HG03439 (cell line): Measurements from ENCODE around the gene ADD1.
A peak's percentile ranks its signal among the peaks of the same experiment; 100 is the strongest.

ENCODE experiments used
- ATAC-seq: cut with Tn5 transposase; IDR thresholded peaks from one replicate; pipeline ENCODE4 v1.9.1; 2021; ENCODE audit warnings: mild to moderate bottlenecking, moderate library complexity; ENCODE audit not compliant: unreplicated experiment

The ADD1 gene

GRCh38 chr4:2804973-2805501, 38.6 kb upstream of the ADD1 start:
- ATAC-seq = no peak

- ATAC-seq = no peak
Observed at GRCh38 chr4:2805712-2806389, 37.8 kb upstream of the ADD1 start.

DNA sequence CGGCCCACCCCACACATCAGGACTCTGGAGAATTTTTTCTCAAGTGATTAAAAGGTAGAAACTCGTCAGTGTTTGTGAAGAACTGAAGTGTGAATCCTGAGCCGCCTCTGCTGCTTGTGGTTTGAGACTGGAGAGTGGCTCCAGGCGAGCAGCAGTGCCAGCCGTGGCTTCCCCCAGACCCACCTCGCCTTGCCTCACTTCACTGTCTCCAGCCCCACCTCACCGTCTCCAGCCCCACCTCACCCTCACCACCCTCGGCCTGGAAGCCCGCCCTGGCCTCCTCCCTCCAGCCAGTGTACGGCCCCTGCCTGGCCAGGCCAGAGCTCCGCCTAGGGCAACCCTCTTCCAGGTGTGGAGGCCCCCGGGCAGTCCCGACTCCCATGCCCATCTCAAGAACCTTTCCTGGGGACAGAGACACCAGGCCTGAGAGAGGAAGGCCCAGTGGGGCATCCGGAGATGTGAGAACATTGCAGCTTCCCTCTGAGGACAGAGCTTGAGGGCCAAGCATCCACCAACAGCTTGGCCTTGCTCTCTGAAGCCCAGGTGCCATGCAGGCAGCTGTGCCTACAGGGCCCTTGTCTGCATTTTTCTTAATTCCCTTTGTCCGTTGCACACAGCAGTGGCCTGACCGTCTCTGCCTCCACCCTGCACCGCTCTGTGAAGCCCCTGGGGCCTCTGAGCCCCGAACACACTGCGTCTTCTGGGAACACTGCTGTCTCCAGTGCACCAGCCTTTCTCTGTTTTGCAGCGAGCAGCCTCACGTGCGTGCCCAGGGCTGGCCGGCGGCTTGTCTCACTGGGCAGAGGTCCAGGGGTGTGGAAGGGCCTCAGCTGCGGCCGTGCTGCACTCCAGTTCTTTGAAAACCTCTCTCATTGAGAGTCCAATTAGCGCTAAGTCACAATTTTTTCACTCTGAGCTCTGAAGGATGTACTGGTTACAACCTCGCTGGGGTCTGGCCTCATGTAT, 37.0 kb upstream of the ADD1 start:
- ATAC-seq = no peak

DNA sequence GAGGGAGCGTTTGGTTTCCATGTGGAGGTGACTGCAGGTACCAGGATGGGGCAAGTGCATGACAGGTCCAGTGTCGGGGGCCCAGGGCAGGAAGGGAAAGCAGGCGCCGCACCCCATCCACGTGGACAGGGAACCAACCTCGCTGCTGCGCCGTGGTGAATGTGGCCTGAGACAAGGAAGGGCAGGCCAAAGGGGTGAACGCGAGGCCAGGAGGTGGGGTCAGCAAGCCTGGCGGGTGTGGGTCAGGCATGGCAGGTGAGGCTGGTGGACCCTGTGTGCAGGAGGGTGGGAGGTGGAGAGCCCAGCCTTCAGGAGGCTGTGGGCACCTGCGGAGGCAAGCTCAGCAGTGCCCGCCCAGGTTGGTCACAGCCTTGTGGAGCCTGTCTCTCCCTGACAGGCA, 36.1 kb upstream of the ADD1 start:
- ATAC-seq = no peak

GRCh38 chr4:2808001-2808400, 35.6 kb upstream of the ADD1 start:
- no peak for ATAC-seq

DNA sequence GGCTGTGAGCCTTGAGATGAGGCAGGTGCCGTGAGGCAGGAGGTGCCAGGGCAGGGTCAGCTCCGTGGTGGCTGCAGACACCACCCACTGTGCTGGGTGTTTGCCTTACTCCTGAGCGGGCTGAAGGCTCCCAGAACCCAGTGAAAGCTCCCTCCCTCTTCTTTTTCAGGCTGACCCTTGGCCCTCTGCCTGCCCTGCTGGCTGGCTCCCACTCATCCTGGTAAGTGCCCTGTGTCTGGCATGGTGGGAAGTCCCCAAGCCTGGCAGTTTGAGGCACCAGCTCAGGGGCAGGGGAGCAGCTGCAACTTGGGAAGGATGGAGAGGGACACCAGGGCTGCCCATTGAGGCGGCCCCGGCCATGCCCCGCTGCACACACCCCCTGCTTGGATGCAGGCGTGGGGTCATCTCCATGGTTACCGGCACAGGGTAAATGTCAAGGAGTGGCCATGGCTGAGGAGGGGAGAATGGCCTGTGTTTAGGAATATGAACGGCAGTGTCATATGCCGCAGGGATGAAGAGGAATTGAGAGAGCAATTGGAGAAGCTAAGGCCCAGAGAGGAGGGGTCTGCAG, 33.9 kb upstream of the ADD1 start:
- ATAC-seq = no peak

- no peak for ATAC-seq
Observed at GRCh38 chr4:2810388-2810787, 33.3 kb upstream of the ADD1 start.

DNA sequence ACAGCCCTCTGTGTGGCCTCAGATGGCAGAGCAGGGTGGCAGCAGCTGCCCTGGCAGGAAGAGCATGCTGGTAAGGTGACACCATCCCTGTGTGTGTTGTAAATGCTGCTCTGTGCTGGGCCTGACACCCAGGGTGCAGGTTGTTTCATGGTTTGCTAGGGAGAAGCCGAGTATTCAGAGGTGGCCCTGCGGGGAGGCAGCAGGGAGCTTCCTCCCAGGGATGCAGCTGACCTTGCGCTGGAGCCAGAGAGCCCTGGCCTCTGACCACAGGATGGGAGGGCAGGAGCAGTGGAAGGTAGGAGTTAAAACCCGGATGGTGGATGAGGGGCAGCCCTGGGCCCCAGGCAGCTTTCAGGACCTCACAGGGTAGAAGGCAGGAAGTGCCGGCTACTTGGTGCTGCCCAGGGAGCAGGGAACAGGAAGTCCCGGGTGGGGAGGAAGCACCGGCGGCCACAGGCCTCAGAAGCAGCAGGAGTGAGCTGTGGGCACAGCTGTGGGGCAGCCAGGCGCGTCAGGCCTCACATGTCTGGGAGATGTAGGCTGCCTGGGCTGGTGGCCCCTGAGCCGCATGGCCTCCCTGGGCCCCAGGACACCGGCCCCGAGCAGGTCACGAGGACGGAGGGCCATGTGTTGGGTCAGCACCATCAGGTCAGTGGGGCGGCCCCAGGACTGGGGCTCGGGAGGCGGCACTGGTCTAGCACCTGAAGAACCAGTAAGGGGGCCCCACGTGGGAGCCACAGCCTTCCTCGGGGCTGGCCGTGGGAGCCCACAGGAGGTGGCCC, 31.6 kb upstream of the ADD1 start:
- peak; percentile 49 for ATAC-seq

GRCh38 chr4:2812612-2813354, 30.9 kb upstream of the ADD1 start:
- ATAC-seq = no peak

DNA sequence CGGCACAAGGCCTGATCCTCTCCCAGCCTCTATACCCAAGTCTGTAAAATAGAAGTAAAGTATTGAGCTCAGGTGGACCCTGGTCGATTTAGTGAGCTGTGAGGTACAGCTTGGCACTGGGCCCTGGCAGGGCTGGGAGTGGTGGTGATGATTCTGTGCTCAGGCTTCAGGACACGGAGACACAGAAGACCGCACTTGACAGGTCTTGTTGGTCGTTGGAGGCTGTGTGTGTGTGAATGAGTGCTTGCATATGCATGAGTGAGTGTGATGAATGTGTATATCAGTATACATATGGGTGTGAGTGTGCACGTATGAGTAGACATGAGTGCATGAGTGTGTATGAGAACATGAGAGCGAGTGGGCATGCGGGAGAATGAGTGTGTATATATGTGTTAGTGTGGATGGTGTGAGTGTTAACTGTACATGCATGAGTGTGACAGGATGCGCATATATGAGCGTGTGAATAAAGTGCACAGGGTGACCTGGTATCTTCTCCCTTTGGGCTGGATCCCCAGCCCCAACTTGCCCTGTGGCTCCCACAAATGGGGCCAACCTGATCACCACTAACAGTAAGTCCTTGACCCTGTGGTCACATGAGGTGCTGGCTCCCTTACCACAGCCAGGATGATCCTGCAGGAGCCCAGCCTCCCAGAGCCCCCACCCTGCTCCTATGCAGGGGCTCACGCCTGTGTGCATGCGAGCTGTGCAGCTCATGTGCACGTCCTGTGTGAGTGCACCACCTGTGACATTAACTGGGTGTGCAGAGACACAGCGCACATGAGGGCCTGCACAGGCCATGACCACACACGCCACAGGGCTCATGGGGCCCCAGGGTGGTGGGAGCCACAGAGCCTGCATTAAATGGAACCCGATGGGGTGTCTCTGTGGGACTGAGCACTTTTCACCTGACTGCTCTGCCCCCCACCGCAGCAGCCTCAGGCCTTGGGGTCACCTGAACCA, 29.9 kb upstream of the ADD1 start:
- no peak for ATAC-seq

GRCh38 chr4:2814627-2815270, 28.9 kb upstream of the ADD1 start:
- ATAC-seq = no peak

DNA sequence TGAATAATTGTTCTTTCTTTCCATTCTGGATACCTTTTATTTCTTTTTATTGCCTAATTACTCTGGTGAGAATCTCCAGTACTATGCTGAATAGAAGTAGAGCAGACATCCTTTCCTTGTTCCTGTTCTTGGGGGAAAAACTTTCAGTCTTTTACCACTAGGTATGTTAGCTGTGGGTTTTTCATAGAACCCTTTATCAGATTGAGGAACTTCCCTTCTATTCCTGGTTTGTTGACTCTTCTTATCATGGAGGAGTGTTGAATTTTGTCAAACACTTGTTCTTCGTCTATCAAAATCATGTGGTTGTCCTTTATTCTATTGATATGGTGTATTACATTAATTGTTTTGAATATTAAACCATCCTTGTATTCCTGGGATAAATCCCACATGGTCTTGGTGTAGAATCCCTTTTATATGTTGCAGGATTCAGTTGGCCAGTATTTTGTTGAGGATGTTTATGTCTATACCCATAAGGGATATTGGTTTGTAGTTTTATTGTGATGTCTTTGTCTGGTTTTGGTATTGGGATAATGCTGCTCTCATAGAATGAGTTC, 27.2 kb upstream of the ADD1 start:
- no peak for ATAC-seq

DNA sequence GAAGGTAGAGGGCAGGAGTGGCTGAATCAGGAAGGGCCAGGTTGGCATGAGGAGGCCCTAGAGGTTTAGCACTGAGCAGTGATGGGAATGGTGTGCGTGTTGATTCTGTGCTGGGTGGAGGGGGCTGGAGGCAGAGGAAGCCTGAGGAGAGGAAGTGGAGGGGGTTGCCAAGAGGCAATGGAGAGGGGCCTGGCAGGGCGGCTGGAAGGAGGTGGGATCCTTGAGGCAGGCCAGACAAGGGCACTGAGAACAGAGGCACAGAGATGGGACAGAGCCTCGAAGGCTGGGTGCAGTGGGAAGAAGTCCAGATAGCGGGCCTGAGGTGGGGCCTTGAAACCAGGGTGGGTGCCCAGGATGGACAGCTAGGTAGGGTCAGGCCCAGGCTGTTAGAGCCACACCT, 26.5 kb upstream of the ADD1 start:
- no peak for ATAC-seq

GRCh38 chr4:2817701-2818350, 25.8 kb upstream of the ADD1 start:
- no peak for ATAC-seq

- no peak for ATAC-seq
Observed at GRCh38 chr4:2818351-2818939, 25.2 kb upstream of the ADD1 start.

DNA sequence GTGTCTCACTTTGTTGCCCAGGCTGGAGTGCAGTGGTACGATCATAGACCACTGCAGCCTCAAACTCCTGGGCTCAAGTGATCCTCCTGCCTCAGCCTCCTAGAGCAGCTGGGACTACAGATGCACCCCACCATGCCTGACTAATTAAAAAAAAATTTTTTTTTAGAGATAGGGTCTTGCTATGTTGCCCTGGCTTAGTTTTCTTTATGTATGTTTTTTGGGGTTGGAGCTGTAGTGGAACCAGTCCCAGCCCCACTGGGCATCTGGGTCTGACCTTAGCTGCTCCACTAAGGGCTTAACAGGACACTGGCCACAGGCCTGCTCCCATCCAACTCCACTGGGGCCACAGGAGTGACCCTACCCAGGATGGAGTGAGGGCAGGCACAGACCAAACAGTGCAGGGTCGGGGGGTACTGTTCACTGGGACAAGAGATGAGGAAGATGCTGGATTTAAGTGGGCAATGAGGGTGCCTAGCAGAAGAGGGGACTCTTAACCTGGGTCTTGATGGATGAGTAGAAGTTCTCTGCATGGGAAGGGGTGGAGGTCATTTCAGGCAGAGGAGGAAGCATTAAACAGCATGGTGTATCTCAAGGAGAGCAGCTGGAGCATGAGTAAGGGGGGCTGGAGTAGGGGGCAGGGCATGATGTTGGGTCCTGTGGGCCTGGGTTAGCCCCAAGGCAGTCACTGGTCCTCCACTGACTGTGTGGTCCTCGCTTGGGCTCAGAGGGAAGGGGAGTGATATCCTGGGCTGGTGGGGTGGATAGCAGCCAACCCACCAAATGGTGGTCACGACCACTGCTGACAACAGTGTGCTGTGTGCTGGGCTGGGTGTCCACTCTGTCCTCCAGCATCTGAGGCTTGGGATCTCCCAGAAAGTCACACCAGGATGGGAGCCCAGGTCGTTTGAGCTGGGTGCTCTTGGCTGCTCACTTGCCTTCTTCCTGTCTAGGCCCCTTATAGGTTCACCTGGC, 24.1 kb upstream of the ADD1 start:
- no peak for ATAC-seq
